GM21717 (cell line): Measurements from ENCODE around the gene EXOSC5.
"Not testable (repeated sequence)": the region's sequence is repeated elsewhere in the genome, so short reads cannot be mapped to it uniquely, and the experiment has no call there.

Experiments used
- ATAC-seq: cut with Tn5 transposase; IDR thresholded peaks from one replicate; pipeline ENCODE4 v1.9.1; 2021; ENCODE audit warnings: mild to moderate bottlenecking, moderate library complexity; ENCODE audit not compliant: unreplicated experiment

EXOSC5 gene

GRCh38 chr19:41397086-41398049, at the start of gene EXOSC5, which contains the start of gene BCKDHA:
TSS of gene EXOSC5 (minus strand) at chr19:41397359. CDS start at chr19:41397328, 31 bp downstream.
TSS of gene BCKDHA (plus strand) at chr19:41397818. CDS start at chr19:41397828, 10 bp downstream.
- peak; percentile 80 for ATAC-seq

DNA sequence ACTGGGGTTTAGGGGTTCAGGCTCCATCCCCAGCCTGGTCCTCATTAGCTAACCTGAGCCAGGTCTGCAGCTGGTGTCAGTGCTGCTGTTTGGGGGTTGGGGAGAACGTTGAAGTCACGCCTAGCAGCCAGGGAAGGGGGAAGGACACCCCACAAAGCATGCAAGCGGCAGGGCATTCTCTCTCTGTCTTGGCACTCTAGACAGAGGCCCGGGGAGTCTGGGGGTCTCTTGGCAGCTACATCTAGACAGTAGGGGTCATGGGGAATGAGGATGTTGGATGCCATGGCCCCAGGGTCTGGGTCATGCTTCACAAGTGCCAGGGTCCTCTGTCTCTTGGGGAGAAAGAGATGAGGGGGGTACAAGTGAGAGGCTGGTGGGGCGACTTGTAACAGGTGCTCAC, 48.4 kb upstream of the EXOSC5 start:
- no peak for ATAC-seq

DNA sequence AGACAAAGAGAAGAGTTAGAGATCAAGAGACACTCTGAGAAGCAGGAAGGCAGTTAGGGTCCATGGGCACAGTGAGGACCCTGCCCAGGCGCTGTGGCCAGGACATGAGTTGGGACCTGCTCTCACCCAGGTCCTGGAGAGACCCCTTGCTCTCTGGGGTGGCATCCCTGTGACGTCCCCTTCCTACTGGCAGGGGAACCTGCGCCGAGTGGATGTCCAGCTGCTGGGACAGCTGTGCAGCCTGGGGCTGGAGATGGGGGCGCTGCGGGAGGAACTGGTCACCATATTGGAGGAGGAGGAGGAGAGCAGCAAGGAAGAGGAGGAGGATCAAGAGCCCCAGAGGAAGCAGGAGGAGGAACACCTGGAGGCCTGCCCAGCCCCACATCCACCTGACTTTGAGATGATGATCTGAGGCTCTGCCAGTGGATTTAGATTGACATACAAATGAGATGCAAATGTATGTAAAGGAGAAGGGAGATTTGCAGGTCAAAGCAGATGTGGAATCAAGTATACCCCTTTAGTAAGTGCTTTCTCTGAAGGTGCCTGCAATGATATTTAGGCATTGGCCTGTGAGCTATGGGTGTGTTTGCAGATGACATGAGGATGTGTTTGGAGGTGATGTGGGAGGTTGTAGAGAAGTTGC, 46.8 kb upstream of the EXOSC5 start:
- no peak for ATAC-seq

GRCh38 chr19:41442473-41443355, 45.6 kb upstream of the EXOSC5 start, which contains the start of gene ERICH4:
TSS of gene ERICH4 (plus strand) at chr19:41443156. CDS start at chr19:41443170, 14 bp downstream.
- ATAC-seq = no peak

- ATAC-seq = no peak
Measured at GRCh38 chr19:41441321-41441945, 44.3 kb upstream of the EXOSC5 start.

DNA sequence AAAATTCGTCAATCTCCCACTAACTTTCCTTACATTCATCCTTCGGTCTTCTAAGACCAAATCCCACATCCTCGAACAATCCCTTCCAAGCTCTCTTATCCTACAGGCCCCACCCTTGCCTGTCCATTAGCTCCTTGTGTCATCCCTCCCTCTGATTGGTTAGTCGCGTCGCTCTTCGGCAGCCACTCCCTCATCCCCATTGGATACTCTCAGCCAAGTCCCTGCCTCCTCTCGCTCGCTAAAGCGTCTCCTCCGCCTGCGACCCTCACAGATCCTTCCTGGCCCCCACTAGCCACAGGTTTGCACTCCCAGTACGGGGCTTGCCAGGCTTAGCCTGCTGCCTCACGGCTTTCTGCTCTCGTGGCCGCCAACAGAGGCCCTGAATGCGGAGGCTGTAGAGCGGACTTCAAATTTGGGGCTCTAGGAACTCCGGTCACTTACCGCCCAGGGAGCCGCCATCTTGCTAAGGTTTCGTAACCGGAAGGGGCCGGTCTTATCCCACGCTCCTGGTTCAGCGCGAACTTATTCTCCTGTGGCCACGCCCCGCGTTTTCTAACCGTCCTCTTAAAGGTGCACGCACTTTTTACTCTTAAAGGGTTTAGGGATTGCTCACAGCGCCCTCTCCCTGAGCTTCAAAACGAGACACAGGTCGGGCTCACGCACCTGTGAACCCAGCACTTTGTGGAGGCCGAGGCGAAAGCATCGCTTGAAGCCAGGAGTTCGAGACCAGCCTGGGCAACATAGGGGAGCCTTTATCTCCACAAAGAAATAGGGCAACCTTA, 42.5 kb upstream of the EXOSC5 start, which contains the start of gene DMAC2:
TSS of gene DMAC2 (minus strand) at position 472 of the 782 bp plus-strand sequence. CDS start at position 459, 13 bp downstream.
- peak; percentile 72 for ATAC-seq

GRCh38 chr19:41437944-41438574, 40.9 kb upstream of the EXOSC5 start:
- no peak for ATAC-seq

GRCh38 chr19:41436674-41436951, 39.5 kb upstream of the EXOSC5 start:
- no peak for ATAC-seq

DNA sequence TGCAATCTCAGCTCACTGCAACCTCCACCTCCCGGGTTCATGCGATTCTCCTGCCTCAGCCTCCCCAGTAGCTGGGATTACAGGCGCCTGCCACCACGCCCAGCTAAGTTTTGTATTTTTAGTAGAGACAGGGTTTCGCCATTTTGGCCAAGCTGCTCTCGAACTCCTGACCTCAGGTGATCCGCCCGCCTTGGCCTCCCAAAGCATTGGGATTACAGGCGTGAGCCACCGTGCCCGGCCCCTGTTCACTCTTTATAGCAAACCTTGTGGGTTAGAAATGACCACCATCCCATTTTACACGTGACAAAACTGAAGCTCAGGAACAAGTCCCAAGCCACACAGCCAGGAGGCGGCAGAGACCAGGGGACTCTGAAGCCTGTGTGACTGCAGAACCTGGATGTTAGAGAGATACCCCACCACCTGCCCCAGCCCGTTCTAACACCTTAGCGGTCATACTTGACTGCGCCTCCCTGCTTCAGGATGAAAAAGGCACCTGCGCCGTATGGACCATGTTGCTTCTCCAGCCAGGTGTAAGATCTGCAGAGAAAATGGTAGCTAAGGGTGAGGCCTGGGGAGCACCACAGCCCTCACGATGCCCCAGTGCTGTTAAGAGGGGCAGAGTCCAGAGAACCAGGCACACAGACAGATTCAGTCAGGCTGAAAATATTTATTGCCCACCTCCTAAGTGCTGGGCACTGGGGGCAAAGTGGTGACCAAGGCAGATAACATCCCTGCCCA, 38.9 kb upstream of the EXOSC5 start:
- no peak for ATAC-seq

DNA sequence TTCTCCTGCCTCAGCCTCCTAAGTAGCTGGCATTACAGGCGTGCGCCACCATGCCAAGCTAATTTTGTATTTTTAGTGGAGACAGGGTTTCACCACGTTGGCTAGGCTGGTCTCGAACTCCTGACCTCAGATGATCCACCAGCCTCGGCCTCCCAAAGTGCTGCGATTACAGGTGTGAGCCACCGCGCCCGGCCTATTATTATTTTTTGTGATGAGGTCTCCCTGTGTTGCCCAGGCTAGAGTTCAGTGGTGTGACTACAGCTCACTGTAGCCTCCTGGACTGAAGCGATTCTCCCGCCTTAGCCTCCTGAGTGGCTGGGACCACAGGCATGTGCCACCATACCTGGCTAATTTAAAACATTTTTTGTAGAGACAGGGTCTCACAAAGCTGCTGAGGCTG, 38.2 kb upstream of the EXOSC5 start:
- not testable (repeated sequence) for ATAC-seq

DNA sequence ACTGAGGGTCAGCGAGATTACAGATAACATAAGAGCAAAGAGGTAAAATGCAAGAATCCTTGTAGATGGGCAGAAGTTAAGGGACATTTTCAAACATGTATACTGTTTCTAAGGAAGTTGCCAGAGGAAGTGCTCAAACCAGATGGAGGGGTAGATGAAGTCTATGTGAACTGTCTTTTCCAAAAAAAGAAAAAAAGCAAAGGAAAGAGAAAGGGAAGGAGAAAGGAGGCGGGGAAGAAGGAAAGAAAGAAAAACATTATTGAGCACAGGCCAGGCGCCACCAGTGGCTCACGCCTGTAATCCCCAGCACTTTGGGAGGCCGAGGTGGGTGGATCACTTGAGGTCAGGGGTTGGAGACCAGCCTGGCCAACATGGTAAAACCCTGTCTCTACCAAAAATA, 37.3 kb upstream of the EXOSC5 start:
- ATAC-seq = no peak

- ATAC-seq = no peak
Measured at GRCh38 chr19:41433171-41433570, 36.0 kb upstream of the EXOSC5 start.

- ATAC-seq = no peak
Measured at GRCh38 chr19:41431426-41432386, 34.5 kb upstream of the EXOSC5 start.

- no peak for ATAC-seq
Measured at GRCh38 chr19:41430922-41431321, 33.8 kb upstream of the EXOSC5 start.

GRCh38 chr19:41428481-41428859, 31.3 kb upstream of the EXOSC5 start:
- ATAC-seq = no peak

- no peak for ATAC-seq
Measured at GRCh38 chr19:41427647-41428480, 30.7 kb upstream of the EXOSC5 start.
